Hematopoietic multipotent progenitor cell treated with erythropoietin and hydrocortisone succinate and interleukin-3 and kit ligand, for 17 days (in vitro differentiated cells): ENCODE data around the gene EIPR1.
"Not testable (repeated sequence)": the region's sequence is repeated elsewhere in the genome, so short reads cannot be mapped to it uniquely, and the experiment has no call there.

ENCODE experiments used
- DNase-seq: peaks from one replicate; pipeline ENCODE4 v3.0.0-alpha.2; 2015; ENCODE audit warnings: low spot score

EIPR1 gene

GRCh38 chr2:3287896-3288295, 89.7 kb downstream of the EIPR1 start:
- DNase-seq, result no peak

GRCh38 chr2:3286646-3287036, 91.0 kb downstream of the EIPR1 start:
- DNase-seq, result not testable (repeated sequence)

- no peak for DNase-seq
Observed at GRCh38 chr2:3285901-3286645, 91.5 kb downstream of the EIPR1 start.

DNA sequence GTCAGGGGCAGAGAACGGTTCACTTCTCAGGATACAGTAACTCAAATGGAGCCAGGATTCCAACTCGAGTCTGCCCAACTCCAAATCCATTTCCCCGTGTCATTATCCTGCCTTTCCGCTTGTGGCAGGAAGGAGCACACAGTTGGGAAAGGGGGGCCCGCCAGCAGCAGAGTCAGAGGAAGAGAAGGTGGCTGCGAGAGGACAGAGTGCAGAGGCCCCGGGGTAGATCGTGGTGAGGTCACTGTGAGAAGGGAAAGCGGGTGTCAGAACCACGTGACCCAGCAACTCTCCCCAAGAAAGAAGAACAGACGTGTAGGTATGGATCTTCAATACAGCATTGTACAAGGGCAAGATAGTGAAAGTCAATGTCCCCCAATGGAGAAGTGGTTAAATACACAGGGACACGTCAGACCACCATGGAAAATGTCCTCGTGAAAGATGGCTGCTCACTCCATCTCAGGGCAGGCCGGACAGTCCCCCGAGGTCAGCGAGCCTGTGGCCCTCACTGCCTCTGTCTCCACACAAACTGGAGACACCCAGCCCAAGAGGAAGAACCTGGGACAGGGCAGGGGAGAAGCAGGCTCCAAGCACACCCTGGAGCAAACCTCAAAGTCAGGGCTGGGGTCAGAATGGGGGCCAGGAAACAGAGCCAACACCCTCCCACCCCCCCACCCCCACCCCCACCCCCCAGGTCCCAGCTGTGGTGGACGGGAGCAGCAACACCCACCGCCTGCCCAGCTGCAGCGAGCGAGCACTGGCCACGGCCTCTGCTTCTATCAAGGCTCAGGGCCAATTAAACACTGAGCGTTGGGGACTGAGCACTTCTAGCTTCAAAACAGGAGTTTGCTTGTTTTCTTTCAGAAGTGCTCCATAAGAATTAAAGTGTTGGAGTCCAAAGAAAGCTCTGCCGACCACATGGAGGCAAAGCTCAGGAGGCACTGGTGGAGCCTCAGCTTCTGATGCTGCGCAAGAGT, 92.7 kb downstream of the EIPR1 start:
- no peak for DNase-seq

- not testable (repeated sequence) for DNase-seq
Observed at GRCh38 chr2:3283876-3284656, 93.6 kb downstream of the EIPR1 start.

DNA sequence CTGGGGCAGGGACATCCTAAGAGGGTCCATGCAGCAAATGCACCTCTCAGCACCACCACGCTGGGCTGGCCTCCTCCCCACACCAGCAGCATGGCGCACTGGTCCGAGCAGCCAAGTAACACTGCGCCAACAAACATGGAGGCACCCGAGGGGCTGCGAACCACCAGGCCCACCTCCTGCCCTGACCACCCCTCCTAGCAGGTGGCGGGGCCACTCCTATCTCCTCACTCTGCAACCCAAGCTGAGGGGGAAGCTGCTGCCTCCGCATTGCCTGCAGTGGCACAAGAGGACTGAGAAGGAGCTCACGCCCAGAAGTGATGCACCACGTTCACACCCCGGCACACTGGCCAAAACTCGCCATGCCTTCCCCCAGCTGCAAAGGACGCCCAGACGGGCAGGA, 94.4 kb downstream of the EIPR1 start:
- DNase-seq, result no peak

DNA sequence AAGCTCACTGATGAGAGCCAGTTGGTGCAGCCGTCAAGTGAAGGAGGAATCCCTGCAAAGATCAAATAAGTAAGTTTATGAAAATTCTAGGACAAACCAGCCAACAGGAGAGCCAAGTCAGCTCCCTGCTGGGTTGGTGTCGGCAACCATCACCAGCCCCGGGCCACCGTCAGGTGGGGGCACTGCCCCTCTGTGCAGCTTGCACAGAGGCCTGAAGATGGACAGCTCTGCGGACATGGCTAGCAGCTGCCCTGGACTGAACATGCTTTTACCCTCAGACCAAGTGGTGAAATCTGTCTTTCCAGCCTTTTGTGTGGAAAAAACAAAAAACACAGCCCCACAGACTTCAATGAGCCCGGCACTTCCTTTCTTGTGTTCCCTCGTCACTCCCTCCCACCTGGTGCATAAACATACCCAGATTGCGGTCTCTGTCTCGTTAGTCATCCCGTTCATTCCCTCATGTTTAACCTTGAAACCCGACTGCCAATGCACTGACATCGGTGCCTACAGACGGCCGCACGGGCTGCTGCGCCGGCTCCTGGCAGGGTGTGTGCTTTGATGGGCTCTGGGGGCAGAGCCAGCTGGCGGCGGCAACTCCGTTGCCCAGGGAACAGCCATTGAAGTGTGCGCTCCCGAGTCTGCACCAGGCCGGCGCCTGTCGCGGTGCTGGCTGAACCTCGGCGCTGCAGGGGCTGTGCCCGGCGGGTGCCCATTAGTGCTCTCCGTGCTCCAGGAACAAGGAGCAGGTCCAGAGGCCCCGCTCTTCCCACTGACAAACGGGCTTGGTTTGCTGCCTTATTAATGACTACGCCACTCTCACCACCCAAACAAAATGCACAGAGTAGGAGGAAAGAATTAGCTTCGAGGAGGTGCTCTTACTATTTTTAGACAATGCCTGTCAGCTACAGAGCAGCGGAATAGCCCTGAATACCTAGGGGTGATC, 95.3 kb downstream of the EIPR1 start:
- DNase-seq, result no peak

DNA sequence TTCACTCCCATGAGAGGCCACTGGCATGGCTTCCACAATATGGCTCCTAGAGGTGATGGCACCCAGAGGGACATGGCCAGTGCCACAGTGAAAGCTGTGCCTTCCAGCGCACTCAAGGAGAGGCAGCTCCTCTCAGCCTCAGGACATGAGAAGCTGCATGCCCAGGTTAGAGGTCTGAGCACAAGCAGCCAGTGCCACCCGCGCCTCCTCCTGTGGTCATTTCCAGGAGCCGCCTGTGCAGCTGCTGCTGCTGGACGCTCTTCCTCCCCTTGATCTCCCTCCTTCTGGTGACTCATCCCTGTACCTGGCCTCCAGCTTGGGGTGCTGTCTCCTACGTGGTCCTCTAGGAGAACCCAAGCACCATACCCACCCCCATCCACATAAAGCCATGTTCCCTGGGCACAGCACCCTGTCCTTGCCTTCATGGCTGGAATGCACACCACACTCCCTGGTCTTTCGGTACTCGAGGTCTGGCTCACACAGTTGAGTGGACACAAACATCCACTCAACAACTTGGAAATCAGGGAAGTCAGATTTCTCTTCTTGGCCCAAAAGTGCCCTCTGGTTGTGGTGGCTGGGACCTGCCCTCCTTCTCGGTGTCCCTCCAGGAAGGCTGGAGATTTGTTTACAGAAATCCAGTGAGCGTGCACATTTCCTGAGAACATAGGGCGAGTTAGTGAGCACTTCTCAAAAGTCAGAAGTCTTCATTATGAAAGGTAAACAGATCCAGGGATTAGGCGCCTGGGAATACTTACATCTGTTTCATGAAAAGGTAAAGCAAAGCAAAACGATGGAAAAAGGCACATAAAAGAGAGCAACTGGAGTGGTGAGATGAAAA, 96.7 kb downstream of the EIPR1 start:
- no peak for DNase-seq

GRCh38 chr2:3280197-3280596, 97.4 kb downstream of the EIPR1 start:
- DNase-seq, result no peak

DNA sequence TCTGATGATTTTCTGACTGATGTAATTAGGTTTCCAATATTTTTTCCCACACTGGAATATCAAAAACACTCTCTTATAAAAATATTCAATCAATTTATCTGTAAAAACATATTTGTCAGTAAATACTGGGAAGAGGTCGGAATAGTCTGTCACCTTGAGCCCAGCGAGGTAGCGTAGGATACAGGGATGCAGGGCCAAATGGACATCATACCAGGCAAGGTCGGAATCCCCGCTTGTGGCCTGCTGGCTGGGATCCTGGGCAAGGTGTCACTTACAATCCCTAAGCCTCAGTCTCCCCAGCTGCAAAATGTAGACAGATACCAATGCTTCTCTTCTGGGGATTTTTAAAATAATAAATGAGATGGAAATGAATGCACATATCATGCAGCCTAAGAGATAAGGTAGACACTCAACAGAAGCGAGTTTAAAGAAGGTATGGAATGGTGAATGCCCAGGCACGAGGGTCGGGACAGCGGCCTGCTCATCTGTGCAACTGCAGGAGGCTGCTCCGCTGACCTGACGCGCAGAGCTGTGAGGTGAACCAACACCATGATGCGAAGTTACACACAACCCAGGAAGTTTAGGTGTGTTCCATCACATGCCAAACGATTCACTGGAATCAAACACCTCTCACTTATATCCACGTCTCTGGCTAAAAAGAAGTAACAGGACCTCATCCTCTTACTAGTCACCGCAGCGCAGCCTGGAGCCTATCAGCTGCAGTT, 98.2 kb downstream of the EIPR1 start:
- DNase-seq, result no peak

GRCh38 chr2:3278521-3279218, 98.9 kb downstream of the EIPR1 start:
- no peak for DNase-seq

GRCh38 chr2:3277748-3278520, 99.7 kb downstream of the EIPR1 start:
- no peak for DNase-seq

DNA sequence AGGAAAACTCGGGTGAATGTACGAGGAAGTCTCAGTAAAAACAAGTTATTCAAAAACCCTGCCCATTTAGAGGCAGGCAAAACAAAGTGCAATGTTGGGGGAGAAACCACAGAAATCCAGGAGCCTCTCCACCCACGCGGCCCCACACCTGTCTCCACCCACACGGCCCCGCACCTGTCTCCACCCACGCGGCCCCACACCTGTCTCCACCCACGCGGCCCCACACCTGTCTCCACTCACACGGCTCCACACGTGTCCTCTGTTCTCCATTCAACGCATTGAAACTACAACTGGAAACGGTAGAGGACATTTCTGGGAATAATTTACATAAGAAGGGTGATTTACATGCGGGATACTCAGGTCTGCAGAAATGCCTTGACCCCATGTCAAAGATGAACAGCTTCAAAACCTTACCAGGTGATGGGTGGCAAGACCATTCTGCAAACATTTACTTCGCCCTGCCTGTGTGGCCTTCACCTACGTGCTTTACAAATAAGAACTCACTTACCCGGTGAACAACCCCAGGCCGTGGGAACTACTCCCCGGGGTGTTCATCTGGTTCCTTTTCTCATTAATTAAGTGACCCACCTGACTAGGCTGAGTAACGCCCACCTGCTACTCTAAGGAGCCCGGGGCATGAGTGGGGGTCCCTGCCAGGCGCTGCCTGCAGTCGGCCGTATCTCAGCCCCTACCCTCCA, 100.4 kb downstream of the EIPR1 start:
- no peak for DNase-seq

DNA sequence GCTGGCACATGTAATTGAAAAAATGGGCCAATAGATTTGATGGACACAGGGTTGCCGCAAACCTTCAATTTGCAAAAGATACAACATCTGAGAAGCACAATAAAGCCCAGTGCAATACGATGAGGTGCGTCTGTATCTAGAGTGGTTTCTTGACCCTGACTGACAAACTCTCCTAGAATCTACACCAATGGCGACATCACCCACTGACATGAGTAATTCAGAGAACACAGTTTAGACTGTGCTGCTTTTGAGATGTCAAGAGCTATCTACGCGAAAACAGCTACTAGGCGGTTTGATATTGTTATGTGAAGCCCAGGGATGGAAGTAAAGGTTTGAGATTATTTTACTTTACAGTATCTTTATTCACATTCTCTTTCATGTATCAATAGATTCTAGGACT, 104.9 kb downstream of the EIPR1 start:
- no peak for DNase-seq

GRCh38 chr2:3270095-3270478, 107.5 kb downstream of the EIPR1 start:
- DNase-seq, result no peak

- no peak for DNase-seq
Observed at GRCh38 chr2:3269425-3270094, 108.1 kb downstream of the EIPR1 start.

DNA sequence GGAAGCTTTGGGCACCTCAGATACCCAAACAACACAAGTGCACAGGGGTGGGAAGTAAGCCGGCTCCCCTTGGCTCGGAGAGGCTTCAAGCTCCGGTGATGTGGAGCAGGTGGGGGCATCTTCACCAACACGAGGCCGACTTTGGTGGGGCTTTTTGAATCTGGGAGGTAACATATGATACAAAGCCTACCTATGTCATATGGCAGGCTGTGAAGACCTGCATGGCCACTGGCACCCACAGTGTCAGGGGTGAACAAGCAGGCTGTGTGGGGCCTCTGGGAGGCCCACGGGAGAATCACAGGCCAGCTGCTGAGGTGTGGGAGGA, 109.0 kb downstream of the EIPR1 start:
- no peak for DNase-seq
